NCI-H2081 treated with DMSO at 0.1 percent for 48 hours (cell line): Measurements from ENCODE around the gene FUT7.

Experiments used
- DNase-seq: peaks from one replicate; lab custom pipeline; 2025; lab: John Stamatoyannopoulos, UW

Gene FUT7

GRCh38 chr9:137001857-137002645 is 29.8 kb downstream of the FUT7 start:
- no peak for DNase-seq

GRCh38 chr9:137000177-137000930 is 31.5 kb downstream of the FUT7 start:
- no peak for DNase-seq

GRCh38 chr9:136997830-136998234 is 34.1 kb downstream of the FUT7 start:
- DNase-seq: no peak

- no peak for DNase-seq
These were observed 34.5 kb downstream of the FUT7 start for GRCh38 chr9:136997371-136997770.

GRCh38 chr9:136996361-136997292 is 35.3 kb downstream of the FUT7 start, which contains the start of gene CLIC3:
Gene CLIC3, minus strand, starts transcription at chr9:136996568. Its CDS starts 25 bp downstream, at chr9:136996543.
- no peak for DNase-seq

GRCh38 chr9:136995772-136996311 is 36.0 kb downstream of the FUT7 start:
- no peak for DNase-seq

- DNase-seq: no peak
These were observed 36.5 kb downstream of the FUT7 start for GRCh38 chr9:136995362-136995761.

- no peak for DNase-seq
These were observed 37.0 kb downstream of the FUT7 start for GRCh38 chr9:136994888-136995230.

- no peak for DNase-seq
These were observed 37.6 kb downstream of the FUT7 start for GRCh38 chr9:136994180-136994887.

GRCh38 chr9:136992819-136993369 is 39.0 kb downstream of the FUT7 start:
- no peak for DNase-seq

GRCh38 chr9:136991993-136992818 is 39.7 kb downstream of the FUT7 start, which contains the start of gene PAXX:
Gene PAXX, plus strand, starts transcription at chr9:136992422. Its CDS starts 22 bp downstream, at chr9:136992444.
- no peak for DNase-seq

- no peak for DNase-seq
These were observed 41.5 kb downstream of the FUT7 start for GRCh38 chr9:136990242-136990911.

GRCh38 chr9:136988872-136989271 is 43.0 kb downstream of the FUT7 start:
- no peak for DNase-seq

- DNase-seq: no peak
These were observed 46.0 kb downstream of the FUT7 start for GRCh38 chr9:136985853-136986252.

GRCh38 chr9:136985027-136985602 is 46.8 kb downstream of the FUT7 start:
- DNase-seq: no peak

GRCh38 chr9:136984464-136985026 is 47.3 kb downstream of the FUT7 start:
- DNase-seq: no peak

GRCh38 chr9:136983656-136984314 is 48.1 kb downstream of the FUT7 start:
- DNase-seq: no peak

- DNase-seq: no peak
These were observed 48.7 kb downstream of the FUT7 start for GRCh38 chr9:136983167-136983566.
